ENCODE data around the gene GARRE1.

- TF ChIP-seq CTCF (IDR thresholded peaks at IDR 0.05) (no peak), EZH2phosphoT487 (IDR thresholded peaks at IDR 0.05) (no peak)
Observed at GRCh38 chr19:34269489-34269888, 15.1 kb downstream of the GARRE1 start.
